Measurements from ENCODE around the gene PRIM2.
"Not testable (repeated sequence)": the region's sequence is repeated elsewhere in the genome, so short reads cannot be mapped to it uniquely, and the experiment has no call there.

The PRIM2 gene, protein sequence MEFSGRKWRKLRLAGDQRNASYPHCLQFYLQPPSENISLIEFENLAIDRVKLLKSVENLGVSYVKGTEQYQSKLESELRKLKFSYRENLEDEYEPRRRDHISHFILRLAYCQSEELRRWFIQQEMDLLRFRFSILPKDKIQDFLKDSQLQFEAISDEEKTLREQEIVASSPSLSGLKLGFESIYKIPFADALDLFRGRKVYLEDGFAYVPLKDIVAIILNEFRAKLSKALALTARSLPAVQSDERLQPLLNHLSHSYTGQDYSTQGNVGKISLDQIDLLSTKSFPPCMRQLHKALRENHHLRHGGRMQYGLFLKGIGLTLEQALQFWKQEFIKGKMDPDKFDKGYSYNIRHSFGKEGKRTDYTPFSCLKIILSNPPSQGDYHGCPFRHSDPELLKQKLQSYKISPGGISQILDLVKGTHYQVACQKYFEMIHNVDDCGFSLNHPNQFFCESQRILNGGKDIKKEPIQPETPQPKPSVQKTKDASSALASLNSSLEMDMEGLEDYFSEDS

DNA sequence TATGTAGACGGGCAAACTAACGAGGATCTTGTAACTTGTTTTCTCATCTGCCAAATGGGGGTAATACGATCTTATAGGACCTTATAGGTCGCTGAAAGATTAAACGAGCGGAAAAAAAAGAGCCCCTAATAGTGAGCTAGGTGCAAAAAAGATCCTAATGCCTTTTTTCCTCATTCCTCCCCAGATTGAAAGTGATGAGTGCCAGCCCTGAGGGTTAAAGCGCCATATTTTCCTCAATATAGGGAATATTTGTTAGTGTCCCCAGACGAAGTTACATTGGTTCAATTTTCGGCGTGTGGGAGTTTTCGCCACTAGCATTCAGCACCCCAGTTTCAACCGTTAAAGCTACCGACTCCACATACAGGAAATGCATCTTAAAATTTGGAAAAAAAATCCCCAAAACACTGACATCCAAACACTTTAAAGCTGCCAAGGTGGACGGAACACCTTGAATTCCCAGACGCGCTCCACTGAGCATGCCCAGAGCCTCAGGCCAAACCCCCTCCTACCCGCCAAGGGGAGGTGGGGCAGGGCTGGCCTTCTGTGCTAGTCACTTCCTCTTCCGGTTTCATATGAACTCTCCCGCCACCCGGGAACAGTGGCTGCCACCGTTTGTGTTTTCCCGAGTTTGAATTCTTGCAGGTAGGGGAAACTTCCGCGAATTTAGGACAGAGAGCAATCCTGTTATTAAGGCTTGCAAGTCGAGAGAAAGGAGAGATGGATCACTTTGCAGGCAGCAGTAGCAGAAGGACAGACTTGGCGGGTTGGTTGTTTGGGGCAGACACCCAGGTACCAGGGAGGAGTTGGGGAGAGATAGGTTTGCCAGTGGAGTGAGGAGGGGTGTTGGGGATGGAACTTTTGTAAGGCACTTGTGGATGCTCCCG lies at the start of gene PRIM2:
Gene PRIM2 (plus strand): TSS at position 571 of the 884 bp plus-strand sequence. CDS start 816 bp downstream, outside the sequence.
- peak; percentile 93 for DNase-seq

DNA sequence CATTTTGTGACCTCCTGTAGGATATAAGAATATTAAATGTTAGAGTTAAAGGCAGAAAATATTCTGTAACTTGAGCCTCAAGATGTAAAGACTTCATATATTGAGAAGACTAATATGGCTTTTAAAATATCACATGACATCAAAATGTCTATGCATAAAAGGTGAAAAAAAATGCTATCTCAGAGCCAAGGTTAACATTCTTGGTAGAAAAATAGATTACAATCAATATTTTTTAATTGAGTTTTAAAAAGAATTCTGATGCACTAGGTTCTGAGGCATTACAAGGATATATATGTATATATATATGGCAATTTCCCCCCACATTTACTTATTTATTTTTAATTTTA lies 49.2 kb upstream of the PRIM2 start:
- no peak for DNase-seq

DNA sequence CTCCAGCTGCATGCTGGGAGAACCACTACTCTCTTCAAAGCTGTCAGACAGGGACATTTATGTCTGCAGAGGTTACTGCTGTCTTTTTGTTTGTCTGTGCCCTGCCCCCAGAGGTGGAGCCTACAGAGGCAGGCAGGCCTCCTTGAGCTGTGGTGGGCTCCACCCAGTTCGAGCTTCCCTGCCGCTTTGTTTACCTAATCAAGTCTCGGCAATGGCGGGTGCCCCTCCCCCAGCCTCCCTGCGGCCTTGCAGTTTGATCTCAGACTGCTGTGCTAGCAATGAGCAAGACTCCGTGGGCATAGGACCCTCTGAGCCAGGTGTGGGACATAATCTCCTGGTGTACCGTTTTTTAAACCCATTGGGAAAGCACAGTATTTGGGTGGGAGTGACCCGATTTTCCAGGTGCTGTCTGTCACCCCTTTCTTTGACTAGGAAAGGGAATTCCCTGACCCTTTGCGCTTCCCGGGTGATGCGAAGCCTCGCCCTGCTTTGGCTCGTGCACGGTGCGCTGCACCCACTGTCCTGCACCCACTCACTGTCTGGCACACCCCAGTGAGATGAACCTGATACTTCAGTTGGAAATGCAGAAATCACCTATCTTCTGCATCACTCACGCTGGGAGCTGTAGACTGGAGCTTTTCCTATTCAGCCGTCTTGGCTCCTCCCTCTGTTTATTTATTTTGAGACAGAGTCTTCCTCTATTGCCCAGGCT lies 43.2 kb upstream of the PRIM2 start:
- not testable (repeated sequence) for DNase-seq

DNA sequence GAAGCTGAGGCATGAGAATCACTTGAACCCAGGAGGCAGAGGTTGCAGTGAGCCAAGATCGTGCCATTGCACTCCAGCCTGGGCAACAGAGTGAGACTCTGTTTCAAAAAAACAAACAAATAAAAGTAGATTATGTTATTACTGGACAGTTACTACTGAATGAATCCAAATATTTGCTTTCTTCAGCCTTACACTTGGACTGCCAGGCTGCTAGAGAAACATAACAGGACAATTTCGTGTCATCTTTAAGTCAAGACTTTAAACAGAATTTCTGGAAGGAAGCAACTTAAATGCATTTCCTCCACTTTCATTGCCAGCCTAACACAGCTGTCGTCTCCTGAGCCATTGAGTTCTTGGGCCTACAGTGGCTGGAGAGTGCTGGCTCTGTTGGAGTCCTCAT lies 42.0 kb upstream of the PRIM2 start:
- no peak for DNase-seq

DNA sequence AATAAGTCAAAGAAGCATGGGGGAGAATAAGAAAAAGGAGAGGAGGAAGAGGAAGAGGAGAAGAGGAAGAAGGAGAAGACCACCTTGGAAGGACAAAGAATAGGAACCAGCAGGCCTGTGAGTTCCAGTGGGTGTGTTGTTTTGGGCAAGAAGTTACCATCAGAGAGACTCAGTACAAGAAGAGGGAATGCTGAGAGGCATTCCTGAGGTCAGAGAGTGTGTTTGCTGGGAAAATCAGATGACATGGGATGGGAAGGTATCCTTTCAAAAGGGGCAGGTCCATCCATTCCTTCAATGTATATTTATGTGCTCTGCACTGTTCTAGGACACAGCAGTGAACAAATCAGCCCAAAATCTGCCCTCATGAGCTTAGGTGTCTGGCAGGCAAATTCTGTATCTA lies 40.5 kb upstream of the PRIM2 start:
- no peak for DNase-seq

DNA sequence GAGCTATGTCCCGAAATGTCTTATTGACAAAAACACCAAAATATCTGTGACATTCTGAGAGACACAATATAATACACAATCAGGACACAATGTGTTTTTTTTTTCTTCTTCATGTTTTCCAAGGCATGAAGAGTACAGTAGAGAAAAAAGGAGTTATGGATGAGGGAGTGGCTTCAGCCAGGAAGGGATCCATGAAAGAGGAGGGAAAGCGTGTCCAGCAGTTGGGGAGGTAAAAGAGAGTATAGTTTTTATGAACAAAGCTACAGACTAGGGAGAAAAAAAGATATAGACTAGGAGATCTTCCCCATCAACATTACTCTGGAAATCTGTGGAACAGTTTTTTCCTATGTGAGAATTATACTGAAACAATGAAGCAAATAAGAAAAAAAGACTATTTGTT lies 38.9 kb upstream of the PRIM2 start:
- no peak for DNase-seq

DNA sequence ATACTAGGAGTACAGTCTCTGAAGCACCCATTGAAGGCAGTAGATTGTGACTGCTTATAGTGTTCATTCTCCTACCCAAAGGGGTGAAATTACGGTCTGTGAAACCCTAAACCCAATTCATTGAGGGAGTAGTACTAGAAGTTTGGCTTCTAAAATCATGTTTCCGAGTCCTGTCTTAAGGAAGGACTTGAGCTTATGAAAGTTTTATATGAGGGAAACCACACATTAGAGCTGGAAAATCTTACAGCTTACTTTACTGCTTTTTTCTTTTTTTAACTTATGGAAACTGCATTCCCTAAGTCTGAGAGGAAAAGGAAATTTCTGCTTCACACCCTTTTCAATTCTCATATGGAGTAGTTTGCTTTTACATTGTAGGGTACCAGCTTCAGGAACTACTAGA lies 38.4 kb upstream of the PRIM2 start:
- DNase-seq, result no peak

DNA sequence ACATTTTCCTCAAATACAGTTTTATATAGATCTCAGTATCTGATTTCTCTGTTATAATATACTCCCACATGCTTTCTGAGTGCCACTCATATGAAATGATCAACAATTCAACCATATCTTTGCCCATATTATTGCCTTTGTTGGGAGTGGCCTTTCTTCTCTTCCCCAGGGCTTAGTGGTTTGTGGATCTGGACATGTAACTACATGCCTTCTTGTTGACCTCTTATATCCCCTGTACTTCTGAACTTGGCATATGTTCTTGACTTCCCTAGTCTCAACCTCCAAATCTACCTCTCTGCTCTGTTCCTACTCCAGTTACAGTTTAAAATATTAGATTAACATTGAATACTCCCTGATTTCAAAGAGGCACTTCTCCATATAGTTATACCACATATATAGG lies 34.3 kb upstream of the PRIM2 start:
- DNase-seq, result no peak

DNA sequence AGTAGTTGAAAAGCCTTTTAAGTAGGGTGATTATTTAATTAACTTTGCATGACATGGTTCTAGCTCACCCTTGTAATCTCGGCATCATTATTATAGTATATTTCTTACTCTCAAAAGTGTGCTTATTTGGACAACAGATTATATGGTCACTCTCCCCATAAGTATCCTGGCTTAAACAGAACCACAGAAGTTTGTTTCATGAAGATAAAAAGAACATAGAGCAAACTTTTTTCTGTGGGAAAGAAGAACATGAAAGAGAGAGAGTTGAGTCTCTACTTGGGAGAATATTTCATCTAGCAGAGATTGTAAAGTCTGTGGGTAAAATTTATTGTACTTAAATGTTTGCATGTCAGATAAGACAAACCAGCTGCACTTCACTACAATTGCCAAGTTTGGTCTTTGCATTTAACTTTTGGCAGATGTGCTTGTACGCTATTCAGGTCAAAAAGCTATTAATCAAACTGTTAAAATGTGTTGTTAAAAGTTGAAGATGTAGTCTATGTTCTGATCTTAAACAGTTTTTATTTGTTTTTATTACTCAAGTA lies 33.4 kb upstream of the PRIM2 start:
- DNase-seq, result no peak

DNA sequence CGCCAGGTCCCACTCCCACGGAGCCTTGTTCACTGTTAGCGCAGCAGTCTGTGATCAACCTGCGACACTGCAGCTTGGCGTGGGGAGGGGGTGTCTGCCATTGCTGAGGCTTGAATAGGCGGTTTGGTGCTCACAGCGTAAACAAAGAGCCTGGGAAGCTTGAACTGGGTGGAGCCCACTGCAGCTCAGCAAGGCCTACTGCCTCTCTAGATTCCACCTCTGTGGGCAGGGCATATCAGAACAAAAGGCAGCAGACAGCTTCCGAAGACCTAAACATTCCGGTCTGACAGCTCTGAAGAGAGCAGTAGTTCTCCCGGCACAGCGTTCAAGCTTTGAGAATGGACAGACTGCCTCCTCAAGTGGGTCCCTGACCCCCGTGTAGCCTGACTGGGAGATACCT lies 29.3 kb upstream of the PRIM2 start:
- DNase-seq, result not testable (repeated sequence)

DNA sequence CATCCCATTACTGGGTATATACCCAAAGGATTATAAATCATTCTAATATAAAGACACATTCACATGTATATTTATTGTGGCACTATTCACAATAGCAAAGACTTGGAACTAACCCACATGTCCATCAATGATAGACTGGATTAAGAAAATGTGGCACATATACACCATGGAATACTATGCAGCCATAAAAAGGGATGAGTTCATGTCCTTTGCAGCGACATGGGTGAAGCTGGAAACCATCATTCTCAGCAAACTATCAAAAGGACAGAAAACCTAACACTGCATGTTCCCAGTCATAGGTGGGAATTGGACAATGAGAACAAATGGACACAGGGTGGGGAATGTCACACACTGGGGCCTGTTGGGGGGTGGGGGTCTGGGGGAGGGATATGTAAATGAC lies 24.0 kb upstream of the PRIM2 start:
- not testable (repeated sequence) for DNase-seq

DNA sequence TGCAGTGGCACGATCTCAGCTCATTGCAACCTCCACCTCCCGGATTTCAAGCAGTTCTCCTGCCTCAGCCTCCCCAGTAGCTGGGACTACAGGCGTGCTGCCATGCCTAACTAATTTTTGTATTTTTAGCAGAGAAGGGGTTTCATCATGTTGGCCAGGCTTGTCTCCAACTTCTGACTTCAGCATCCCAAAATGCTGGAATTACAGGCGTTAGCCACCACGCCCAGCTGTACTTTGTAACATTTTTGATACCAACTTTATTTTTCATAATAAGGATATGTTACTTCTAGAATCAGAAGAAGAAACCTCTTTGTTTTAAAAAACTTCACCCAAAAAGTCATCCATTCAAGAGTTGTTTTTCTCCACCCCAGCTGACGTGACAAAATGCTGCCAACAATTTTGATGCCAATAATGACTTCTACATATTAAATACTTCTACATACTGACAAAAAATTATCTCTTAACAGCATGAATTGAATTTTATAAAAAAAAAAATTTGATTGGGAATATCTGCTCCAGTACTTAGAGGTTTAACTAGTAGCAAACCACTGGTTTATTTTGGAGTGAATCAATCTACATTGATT lies 22.5 kb upstream of the PRIM2 start:
- no peak for DNase-seq

DNA sequence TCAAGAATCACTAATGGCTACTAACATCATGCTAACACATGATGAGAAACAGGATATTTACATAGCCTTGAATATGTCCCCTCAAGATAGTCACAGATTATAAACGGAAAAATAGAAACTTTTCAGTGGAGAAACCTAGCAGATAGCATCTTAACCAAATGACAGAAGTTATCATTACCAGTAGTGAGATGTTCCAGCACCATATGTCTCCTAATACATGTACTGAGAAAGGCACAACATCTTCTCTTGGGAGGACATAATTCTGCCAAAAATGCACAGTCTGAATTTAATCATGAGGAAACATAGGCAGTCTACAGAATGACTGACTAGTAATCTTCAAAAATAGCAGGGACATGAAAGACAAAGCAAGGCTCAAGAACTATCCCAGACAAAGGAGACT lies 19.9 kb upstream of the PRIM2 start:
- no peak for DNase-seq

DNA sequence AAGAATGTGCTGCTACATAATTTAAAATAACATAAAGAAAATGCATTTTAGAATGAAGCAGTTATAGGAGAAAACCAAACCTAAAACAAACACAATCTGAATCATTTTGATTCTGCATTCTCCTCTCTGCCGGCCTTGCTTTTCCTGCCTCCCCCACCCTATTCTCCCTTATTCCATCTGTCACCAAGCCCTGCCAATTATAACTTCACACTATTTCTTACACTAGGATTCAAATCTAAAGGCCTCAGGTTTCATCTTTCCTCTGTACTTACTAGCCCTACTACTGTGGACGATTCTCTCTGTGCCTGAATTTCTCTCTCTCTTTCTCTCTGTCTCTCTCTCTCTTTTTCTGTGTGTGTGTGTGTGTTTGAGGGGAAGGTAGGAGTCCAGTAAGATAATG lies 18.7 kb upstream of the PRIM2 start:
- no peak for DNase-seq

DNA sequence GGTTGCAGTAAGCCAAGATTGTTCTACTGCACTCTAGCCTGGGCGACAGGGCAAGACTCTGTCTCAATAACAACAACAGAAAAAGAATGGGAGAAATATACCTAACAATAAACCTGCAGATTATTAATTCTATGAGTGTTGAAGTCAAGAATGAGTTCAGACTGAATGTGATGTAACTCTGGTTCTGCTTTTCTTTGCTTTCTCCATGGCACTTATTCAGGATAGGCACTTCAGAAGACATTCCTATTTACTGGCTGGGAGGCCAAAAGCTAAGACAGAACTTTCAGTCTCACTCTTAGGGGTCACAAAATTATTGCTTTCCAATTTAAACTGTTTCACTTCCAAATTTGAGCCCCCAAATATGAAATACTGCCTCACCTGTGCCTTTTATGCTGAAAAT lies 15.7 kb upstream of the PRIM2 start:
- no peak for DNase-seq

DNA sequence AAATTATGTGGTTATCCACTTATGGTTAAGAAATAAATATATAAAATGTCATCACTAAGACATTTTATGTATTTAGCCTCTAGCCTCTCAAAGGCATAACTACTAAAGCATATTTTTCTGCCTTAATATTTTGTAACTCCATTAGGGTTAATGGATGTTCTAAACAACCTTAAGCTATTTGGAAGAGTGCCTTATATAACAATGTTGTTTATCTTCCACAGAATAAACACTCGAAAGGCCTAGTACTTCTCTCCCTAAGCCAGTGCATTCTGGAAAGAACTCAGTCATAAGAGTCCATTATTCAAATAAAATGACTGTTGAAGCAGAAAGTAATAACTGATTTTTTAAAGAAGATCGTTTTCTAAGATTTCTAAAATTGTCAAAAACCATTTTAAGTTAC lies 15.0 kb upstream of the PRIM2 start:
- DNase-seq, result no peak

DNA sequence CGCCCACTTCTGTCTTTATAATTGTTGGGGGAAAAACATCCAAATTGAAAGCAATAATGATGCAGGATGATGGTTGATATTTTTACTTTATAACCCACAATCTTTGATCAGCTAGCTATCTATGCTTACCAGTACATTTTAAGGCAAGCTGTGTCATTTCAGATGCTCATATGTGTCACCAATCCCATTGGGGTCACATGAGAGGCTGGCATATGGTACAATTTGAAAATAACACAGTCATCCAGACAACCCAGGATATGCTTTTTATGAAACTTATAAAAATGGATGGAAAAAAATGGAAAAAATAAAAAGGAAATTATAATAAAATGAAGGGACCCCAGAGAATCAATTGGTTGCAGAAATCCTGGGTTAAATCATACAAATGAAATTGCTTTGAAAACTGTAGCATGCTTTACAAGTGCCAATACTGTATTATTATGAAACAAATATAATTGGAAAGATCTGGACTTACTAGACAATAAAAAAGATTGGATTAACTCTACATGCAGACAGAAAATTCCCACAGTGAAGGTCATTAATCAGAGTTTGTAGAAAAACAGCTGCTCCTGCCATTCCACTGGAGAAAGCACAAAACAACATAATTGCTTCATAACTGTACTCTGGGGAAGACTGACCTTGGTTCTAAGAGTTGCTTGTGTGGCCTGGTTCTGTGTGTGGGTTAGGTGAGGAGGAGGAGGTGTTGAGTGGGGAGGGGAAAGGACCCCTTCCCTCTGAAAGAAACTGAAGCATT lies 13.3 kb upstream of the PRIM2 start:
- DNase-seq, result no peak

DNA sequence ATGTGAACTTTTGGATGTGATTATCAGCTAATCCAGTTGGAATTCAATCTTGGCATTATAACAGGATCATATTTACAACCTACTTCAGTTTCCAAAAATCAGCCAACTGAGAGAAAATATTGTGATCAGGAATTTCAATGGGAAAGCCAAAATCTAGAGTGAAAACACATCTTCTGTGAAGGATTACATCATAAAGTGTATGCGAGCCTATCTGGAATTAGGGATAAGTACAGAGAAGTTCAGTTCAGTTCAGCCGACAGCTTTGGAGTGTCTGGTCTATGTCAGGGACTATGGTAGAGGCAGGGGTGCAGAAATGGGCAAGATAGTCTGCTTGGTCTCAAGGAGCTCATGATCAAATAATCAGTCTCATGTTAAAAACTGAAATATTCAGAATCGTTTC lies 12.3 kb upstream of the PRIM2 start:
- no peak for DNase-seq

DNA sequence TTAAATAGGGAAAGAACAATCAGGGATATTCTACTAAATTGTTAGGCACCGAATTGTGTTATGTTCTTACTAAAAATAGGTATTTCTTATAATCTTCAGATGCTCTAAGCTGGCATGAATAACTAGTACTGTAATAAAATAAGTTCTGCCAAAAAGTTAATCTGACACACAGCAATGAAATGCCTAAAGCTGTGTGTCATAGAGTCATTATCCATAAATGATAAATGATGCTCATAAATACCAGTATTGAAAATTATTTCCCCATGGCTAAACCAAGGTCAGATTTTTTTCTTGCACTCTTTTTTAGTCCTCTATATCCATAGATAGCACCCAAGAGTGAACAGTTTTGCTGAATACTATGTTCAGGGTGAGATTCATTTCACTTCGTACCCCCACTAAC lies 11.7 kb upstream of the PRIM2 start:
- no peak for DNase-seq

DNA sequence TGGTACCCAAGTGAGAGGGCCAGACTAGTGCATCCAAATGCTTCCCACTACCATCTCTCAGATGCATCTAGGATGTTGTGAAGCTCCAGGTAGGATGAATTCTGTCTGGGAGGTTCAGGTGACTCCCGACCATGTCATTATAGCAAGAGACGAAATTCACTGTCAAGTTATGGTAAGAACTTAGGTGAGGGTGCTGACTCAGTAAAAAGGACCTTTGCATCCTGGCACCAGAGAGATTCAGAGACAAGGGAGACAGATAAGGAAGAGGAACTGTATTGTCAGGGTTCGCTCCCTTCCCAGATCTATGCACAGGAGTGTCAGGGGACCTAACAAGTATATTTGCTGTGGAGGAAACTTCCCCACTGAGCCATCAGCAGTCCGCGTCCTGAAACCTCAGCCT lies 11.2 kb upstream of the PRIM2 start:
- no peak for DNase-seq

DNA sequence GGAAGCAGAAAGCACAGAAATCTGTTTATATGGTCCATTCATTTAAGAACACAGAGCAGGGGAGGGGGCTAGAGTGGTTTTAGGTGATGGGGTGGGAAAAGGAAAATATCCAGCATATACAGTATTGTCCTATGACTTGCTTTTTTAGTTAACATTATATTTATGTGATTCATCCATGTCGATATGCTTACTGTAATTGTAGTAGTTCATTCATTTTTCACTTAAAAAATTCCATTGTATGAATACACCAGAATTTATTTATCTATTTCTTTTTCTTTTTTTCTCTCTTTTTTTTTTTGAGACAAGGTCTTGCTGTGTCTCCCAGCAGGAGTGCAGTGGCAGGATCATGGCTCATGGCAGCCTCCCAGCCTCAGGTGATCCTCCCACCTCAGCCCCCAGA lies 9.6 kb upstream of the PRIM2 start:
- no peak for DNase-seq

DNA sequence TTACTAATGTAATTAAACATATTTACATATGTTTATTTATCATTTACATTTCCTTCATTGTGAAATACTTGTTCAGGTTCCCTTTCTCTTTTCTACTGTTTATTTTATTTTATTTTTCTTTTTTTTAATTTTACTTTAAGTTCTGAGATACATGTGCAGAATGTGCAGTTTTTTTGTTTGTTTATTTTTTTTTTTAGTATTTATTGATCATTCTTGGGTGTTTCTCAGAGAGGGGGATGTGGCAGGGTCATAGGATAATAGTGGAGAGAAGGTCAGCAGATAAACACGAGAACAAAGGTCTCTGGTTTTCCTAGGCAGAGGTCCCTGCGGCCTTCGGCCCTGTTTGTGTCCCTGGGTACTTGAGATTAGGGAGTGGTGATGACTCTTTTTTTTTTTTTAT lies 8.7 kb upstream of the PRIM2 start:
- not testable (repeated sequence) for DNase-seq

All from hematopoietic multipotent progenitor cell treated with erythropoietin and hydrocortisone succinate and interleukin-3 and kit ligand, for 8 days (in vitro differentiated cells).